Stomach (tissue), 4 donors: ENCODE measurements around the gene FNDC3B.

Source experiments
- CTCF ChIP-seq, 7 experiments: fragments of 450-650 bp in 4 of 7; fragments of 200-600 bp in 3 of 7; sonication (generic) in 3 of 7; IDR thresholded peaks; one replicate each; pipeline ENCODE4 v1.5.1; 2016 to 2019; ENCODE audit warnings: antibody characterized with exemption in 7 of 7, control low read depth in 2 of 7, mild to moderate bottlenecking in 1 of 7
- EP300 ChIP-seq: sonication (generic); formaldehyde crosslinking; IDR thresholded peaks from one replicate; pipeline ENCODE4 v1.6.1; 2017; ENCODE audit warnings: antibody characterized with exemption
- POLR2A ChIP-seq, 4 donors: fragments of 450-650 bp; IDR thresholded peaks; one replicate each; pipeline ENCODE4 v1.6.1; 2016; ENCODE audit warnings: antibody characterized with exemption in 4 of 4, control low read depth in 2 of 4, mild to moderate bottlenecking in 1 of 4, moderate library complexity in 1 of 4
- POLR2AphosphoS5 ChIP-seq, 3 donors: sonication (generic); formaldehyde crosslinking; IDR thresholded peaks; one replicate each; pipeline ENCODE4 v1.6.1; 2016; ENCODE audit warnings: antibody characterized with exemption in 3 of 3

- TF ChIP-seq POLR2A (IDR thresholded peaks at IDR 0.05), result no peak
- TF ChIP-seq CTCF (IDR thresholded peaks at IDR 0.05), result no peak
- no peak for TF ChIP-seq EP300
- TF ChIP-seq POLR2AphosphoS5 (IDR thresholded peaks at IDR 0.05), result no peak
Measured at GRCh38 chr3:172216911-172217310, 177.5 kb downstream of the FNDC3B start.
